C4-2B (cell line): ENCODE data around the gene CCDC194.

Source experiments
- ZFX ChIP-seq: fragments of 450-650 bp; IDR thresholded peaks from 2 replicates; pipeline ENCODE4 v1.6.1; 2017
- TF ChIP-seq, protein P1 (sequence below): fragments of 450-650 bp; conservative IDR thresholded peaks from 2 replicates; pipeline ENCODE4 v1.5.1; 2017; ENCODE audit warnings: mild to moderate bottlenecking

DNA sequence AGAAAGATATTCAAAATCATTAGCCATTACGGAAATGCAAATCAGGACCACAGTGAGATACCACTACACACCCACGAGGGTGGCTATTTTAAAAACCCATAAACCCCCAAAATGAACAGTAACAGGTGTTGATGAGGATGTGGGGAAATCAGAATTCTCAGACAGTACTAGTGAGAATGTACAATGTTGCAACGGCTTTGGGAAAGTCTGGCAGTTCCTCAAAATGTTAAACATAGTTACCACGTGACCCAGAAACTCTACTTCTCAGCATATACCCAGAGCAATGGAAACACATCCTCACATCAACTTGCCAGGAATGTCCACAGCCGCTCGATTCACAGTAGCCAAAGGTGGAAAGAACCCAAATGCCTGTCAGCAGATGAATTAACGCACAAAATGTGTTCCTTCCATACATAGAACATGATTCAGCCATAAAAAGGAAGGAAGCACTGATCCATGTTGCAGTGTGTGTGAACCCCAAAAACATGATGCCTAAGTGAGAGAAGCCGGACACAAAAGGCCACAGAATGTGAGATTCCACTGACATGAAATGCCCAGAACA lies 23.9 kb downstream of the CCDC194 start:
- TF ChIP-seq, protein P1, sequence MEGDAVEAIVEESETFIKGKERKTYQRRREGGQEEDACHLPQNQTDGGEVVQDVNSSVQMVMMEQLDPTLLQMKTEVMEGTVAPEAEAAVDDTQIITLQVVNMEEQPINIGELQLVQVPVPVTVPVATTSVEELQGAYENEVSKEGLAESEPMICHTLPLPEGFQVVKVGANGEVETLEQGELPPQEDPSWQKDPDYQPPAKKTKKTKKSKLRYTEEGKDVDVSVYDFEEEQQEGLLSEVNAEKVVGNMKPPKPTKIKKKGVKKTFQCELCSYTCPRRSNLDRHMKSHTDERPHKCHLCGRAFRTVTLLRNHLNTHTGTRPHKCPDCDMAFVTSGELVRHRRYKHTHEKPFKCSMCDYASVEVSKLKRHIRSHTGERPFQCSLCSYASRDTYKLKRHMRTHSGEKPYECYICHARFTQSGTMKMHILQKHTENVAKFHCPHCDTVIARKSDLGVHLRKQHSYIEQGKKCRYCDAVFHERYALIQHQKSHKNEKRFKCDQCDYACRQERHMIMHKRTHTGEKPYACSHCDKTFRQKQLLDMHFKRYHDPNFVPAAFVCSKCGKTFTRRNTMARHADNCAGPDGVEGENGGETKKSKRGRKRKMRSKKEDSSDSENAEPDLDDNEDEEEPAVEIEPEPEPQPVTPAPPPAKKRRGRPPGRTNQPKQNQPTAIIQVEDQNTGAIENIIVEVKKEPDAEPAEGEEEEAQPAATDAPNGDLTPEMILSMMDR = no peak
- TF ChIP-seq ZFX = no peak
